Measurements from ENCODE around the gene GOLGA6B. TPM values are rescaled to one million over a fixed set of nuclear protein-coding genes. Genes with fewer than 3 reads are reported as not detected.

Gene GOLGA6B
- polyA plus RNA-seq, 4 donors = 0.77 TPM; not detected in 3

Other genes with a start within 250 kb of the GOLGA6B start
- 100 to 1,000 TPM; 174 to 205 (median 185) TPM for gene ARIH1, start 180.4 kb upstream of the GOLGA6B start, polyA plus RNA-seq (ENCODE audit: insufficient read length in 4 of 4)
- gene HIGD2B, start 31.5 kb downstream of the GOLGA6B start, polyA plus RNA-seq (ENCODE audit: insufficient read length in 4 of 4) = under 1 TPM in 1 of 4 donors, not detected in 3; 0.09 TPM
- 10 to 100 TPM; 36.9 to 54.3 (median 41.7) TPM for gene BBS4, start 31.5 kb downstream of the GOLGA6B start, polyA plus RNA-seq (ENCODE audit: insufficient read length in 4 of 4)
- 10 to 100 TPM; 50.3 to 67.1 (median 57.4) TPM for gene ADPGK, start 129.1 kb downstream of the GOLGA6B start, polyA plus RNA-seq (ENCODE audit: insufficient read length in 4 of 4)